Measurements from ENCODE around the gene SLC6A1. TPM values are rescaled to one million over a fixed set of nuclear protein-coding genes. Genes with fewer than 3 reads are reported as not detected.

SLC6A1 gene
- total RNA-seq, 1 experiment from 2014 or later: not detected

DNA sequence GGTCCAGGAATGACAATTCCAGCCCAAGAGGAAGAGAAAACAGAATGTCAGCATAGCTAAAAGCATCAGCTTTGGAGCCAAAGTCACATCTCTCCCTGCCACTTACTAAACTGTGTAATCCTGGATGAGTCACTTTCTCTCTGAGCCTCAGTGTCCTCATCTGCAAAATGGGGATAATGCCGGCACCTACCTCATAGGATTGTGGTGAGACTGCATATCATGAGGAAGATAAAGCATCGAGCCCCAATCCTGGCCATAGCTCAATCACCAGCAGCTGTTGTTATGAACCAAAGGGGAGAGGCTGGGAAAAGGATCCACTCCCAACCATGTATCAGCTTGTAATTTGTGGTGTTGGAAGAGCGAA, 9.1 kb downstream of the SLC6A1 start:
- Histone ChIP-seq H3K4me1 (no peaks in the 10 kb centered on the region), H3K4me3 (ENCODE audit: low read depth, low read length) (no peak overlapping the region), H3K27me3 (replicated peaks; ENCODE audit: control insufficient read depth, insufficient read depth, low read length) (no peaks in the 10 kb centered on the region; the same call in none of the 2 replicates), H3K9me3 (no peaks in the 10 kb centered on the region), H3K36me3 (ENCODE audit: control insufficient read depth, insufficient read depth, low read length) (no peaks in the 10 kb centered on the region)
- ChIA-PET POLR2A (no interaction called here), CTCF (no interaction called here)
- Mint-ChIP-seq H3K4me3 (ENCODE audit: unreplicated experiment) (no peak overlapping the region), H3K27me3 (ENCODE audit: insufficient read depth, unreplicated experiment) (peaks cover 24% of the 10 kb centered on the region), H3K36me3 (ENCODE audit: insufficient read depth, unreplicated experiment) (no peaks in the 10 kb centered on the region), H3K27ac (ENCODE audit: unreplicated experiment) (no peak overlapping the region), H3K9me3 (ENCODE audit: unreplicated experiment) (no peaks in the 10 kb centered on the region), H3K4me1 (ENCODE audit: low read depth, unreplicated experiment) (no peaks in the 10 kb centered on the region)
- TF ChIP-seq, protein P1, sequence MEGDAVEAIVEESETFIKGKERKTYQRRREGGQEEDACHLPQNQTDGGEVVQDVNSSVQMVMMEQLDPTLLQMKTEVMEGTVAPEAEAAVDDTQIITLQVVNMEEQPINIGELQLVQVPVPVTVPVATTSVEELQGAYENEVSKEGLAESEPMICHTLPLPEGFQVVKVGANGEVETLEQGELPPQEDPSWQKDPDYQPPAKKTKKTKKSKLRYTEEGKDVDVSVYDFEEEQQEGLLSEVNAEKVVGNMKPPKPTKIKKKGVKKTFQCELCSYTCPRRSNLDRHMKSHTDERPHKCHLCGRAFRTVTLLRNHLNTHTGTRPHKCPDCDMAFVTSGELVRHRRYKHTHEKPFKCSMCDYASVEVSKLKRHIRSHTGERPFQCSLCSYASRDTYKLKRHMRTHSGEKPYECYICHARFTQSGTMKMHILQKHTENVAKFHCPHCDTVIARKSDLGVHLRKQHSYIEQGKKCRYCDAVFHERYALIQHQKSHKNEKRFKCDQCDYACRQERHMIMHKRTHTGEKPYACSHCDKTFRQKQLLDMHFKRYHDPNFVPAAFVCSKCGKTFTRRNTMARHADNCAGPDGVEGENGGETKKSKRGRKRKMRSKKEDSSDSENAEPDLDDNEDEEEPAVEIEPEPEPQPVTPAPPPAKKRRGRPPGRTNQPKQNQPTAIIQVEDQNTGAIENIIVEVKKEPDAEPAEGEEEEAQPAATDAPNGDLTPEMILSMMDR (IDR thresholded peaks at IDR 0.05; ENCODE audit: insufficient read depth in 1 of 2, low read depth in 1 of 2, low read length in 1 of 2, severe bottlenecking in 1 of 2, unreplicated experiment in 1 of 2): no peak
- no TSS peak for BruUV-seq (replicated peaks)
- intact Hi-C loops (cut with micrococcal nuclease; ENCODE audit: unreplicated experiment): no loop called here
- no peak for DNase-seq

DNA sequence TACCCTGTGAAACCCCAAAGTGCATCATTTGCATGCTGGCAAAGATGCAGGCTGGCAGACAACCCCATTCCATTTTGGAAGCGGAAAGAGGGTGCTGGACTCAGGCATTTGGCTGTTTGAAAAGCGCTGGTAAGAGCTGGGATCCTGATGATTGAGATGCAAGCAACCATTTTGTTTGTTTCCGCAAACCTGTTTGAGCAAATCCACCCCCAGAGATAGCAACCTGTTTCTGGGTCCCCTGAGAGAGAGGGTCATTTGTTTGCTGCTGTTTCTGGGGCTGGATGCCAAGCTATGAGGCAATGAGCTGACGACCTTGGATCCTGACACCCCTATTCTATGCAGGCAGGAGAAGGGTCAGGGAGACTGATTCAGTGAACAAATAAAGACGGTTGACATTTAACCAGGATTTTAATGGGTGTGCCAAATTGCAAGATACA, 9.8 kb downstream of the SLC6A1 start:
- Mint-ChIP-seq H3K9me3 (ENCODE audit: unreplicated experiment) (no peaks in the 10 kb centered on the region), H3K27me3 (ENCODE audit: insufficient read depth, unreplicated experiment) (peaks cover 29% of the 10 kb centered on the region), H3K4me1 (ENCODE audit: low read depth, unreplicated experiment) (no peaks in the 10 kb centered on the region), H3K36me3 (ENCODE audit: insufficient read depth, unreplicated experiment) (no peaks in the 10 kb centered on the region), H3K4me3 (ENCODE audit: unreplicated experiment) (no peak overlapping the region), H3K27ac (ENCODE audit: unreplicated experiment) (no peak overlapping the region)
- no peaks in the 10 kb centered on the region for H3K36me3 ChIP-seq (ENCODE audit: control insufficient read depth, insufficient read depth, low read length)
- H3K4me1 ChIP-seq: no peaks in the 10 kb centered on the region
- ChIA-PET POLR2A (no interaction called here), CTCF (no interaction called here)
- no peak overlapping the region for H3K4me3 ChIP-seq (ENCODE audit: low read depth, low read length)
- intact Hi-C loops (cut with micrococcal nuclease; ENCODE audit: unreplicated experiment): no loop called here
- no peak for DNase-seq
- TF ChIP-seq, protein P1 (IDR thresholded peaks at IDR 0.05; ENCODE audit: insufficient read depth in 1 of 2, low read depth in 1 of 2, low read length in 1 of 2, severe bottlenecking in 1 of 2, unreplicated experiment in 1 of 2): no peak
- no peaks in the 10 kb centered on the region for H3K9me3 ChIP-seq
- no peaks in the 10 kb centered on the region; the same call in 1 of the 2 replicates for H3K27me3 ChIP-seq (replicated peaks; ENCODE audit: control insufficient read depth, insufficient read depth, low read length)
- BruUV-seq (replicated peaks): no TSS peak

DNA sequence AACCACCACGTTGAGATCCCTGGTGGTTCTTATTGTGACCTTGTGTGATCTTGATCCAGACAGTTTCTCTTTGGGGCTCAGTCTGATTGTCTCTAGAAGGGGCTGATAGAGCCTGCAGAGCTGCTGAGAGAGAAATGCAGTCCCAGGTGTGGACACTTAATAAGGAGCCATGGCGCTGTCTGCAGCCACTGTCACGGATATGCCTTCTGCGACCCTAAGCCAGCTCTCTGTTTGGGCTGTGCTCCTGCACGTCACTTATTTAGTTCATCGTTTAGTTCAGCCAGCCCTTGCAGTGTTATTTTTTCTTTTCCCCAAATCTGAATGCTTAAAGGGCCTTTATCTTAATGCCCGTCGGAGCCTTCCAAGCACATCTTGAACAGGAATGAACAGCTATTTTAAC, 12.0 kb downstream of the SLC6A1 start:
- Mint-ChIP-seq H3K27me3 (ENCODE audit: insufficient read depth, unreplicated experiment) (peaks cover 21% of the 10 kb centered on the region), H3K4me1 (ENCODE audit: low read depth, unreplicated experiment) (no peaks in the 10 kb centered on the region), H3K36me3 (ENCODE audit: insufficient read depth, unreplicated experiment) (no peaks in the 10 kb centered on the region), H3K9me3 (ENCODE audit: unreplicated experiment) (no peaks in the 10 kb centered on the region), H3K4me3 (ENCODE audit: unreplicated experiment) (no peak overlapping the region), H3K27ac (ENCODE audit: unreplicated experiment) (no peak overlapping the region)
- TF ChIP-seq, protein P1 (IDR thresholded peaks at IDR 0.05; ENCODE audit: insufficient read depth in 1 of 2, low read depth in 1 of 2, low read length in 1 of 2, severe bottlenecking in 1 of 2, unreplicated experiment in 1 of 2): no peak
- CTCF ChIA-PET: interaction anchor here (0.5 kb wide), 1 partner anchor 781 kb away, joined by 4 read pairs; no protein-coding TSS in a partner anchor
- BruUV-seq (replicated peaks): no TSS peak
- DNase-seq: no peak
- intact Hi-C loops (cut with micrococcal nuclease; ENCODE audit: unreplicated experiment): no loop called here
- Histone ChIP-seq H3K27me3 (replicated peaks; ENCODE audit: control insufficient read depth, insufficient read depth, low read length) (no peaks in the 10 kb centered on the region; the same call in 1 of the 2 replicates), H3K4me1 (no peaks in the 10 kb centered on the region), H3K9me3 (no peaks in the 10 kb centered on the region), H3K36me3 (ENCODE audit: control insufficient read depth, insufficient read depth, low read length) (no peaks in the 10 kb centered on the region), H3K4me3 (ENCODE audit: low read depth, low read length) (no peak overlapping the region)
- POLR2A ChIA-PET: no interaction called here
